ENCODE measurements around the gene LUZP4.

GRCh38 chrX:115356369-115356768 is 66.9 kb downstream of the LUZP4 start:
- TF ChIP-seq CTCF (IDR thresholded peaks at IDR 0.05), result no peak
- TF ChIP-seq EP300 (IDR thresholded peaks at IDR 0.05), result no peak
- no peak for TF ChIP-seq POLR2A (IDR thresholded peaks at IDR 0.05)

All from ovary (tissue), 3 donors.